HG03354 (cell line): ENCODE results near the gene VRK3.
"Not testable (repeated sequence)": the region's sequence is repeated elsewhere in the genome, so short reads cannot be mapped to it uniquely, and the experiment has no call there.

Source experiments
- ATAC-seq: cut with Tn5 transposase; IDR thresholded peaks from one replicate; pipeline ENCODE4 v1.9.1; 2021; ENCODE audit warnings: mild to moderate bottlenecking; ENCODE audit not compliant: unreplicated experiment, poor library complexity, severe bottlenecking

VRK3 gene

DNA sequence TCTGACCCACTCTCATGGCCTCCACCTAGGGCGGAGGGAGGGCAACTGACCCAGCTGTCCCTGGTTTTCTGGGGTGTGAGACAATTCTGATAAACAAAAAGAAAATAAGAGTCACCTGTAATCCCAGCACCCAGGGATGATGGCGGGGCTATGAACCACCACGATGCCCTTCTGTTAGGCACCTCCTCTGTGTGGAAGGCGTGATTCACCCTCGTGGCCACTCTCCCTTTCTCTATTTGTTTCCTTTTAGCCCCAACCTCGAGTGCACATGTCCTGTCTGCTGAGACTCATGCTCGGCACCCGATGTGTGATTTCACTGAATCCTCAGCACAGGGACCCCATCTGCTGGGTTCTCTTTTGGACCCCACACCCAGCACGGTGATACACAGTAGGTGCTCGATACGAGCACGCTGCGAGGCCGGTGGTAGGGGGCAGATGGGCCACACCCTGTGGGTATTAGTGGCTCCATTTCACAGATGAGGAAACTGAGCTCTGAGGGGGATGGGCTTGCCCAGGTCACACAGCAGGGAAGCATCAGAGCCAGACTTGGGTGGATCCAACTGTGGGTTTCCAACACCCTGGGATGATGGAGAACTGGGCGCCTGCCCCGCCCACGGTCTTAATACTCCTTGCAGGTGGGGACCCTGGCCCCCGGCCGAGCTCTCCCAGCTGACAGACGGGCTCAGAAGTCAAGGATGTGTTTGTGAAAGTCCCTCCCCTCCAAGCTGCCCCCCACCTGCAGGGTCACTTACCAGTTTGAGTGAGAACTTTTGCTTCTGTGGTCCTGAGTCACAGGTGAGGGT lies 24.9 kb downstream of the VRK3 start:
- ATAC-seq, result no peak

DNA sequence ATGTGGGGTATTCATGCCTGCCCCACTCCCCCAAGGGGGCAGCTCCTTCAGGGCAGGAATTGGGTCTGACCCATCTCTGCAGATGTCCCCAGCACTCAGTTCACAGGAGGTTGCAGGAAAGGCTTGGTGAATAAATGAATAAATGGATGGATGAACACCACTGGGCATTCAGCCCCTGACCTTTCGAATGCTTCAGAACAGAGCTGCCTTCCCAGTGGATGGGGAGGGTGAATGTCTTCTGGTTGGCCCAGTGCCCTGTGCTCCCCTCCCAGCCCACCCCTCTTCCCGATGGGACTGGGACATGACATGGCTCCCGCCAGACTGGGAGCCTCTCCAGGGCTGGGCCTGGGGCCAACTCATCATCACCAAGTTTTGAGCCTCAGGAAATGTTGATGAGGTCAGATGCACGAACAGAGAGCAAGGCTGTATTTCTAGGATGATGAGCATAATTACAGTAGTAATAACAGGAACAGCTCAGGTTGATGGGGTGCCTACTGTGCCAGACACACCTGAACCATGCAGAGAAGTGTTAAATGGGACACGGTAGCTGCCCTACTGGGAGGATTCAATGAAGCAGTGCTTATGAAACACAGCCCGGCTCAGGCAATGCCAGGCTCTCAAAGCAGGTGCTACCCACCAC lies 25.7 kb downstream of the VRK3 start:
- ATAC-seq, result no peak

DNA sequence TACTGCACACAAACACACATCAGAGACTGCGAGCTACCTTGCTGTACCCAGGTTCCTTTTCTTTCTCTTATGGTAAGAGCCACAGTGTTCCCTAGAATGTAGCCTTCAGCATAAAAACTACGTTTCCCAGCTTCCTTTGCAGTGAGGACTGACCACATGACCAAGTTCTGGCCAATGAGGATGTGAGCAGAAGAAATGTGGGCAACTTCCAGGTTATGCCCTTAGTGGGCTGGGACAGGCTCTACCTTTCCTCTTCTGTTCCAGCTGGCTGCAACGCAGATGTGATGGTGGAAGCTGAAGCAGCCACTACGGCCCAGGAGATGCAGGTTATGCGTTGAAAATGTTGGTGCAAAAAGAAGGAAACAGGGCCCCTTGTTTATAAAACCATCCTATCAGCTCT lies 27.5 kb downstream of the VRK3 start:
- ATAC-seq, result no peak

- no peak for ATAC-seq
These were observed 36.7 kb downstream of the VRK3 start for GRCh38 chr19:49988433-49988832.

DNA sequence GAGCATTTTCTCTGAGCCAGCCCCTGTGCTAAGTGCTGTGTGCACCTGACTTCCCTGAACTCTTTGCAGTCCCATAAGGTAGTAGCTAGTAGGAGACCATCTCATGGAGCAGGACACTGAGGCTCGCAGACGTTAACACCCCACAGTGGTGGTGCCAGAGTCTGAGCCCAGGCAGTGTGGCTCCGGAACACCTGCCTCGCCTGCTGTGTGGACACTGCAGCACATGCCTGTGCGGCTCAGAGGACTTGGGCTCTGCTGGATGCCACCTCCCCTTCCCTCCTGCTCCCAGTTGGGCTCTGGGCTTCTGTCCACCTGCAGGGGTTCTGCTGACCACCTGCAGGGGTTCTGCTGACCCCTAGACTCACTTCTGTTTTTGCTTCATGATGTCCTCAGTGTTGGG lies 37.2 kb downstream of the VRK3 start:
- no peak for ATAC-seq

GRCh38 chr19:49987159-49987698 lies 37.9 kb downstream of the VRK3 start:
- ATAC-seq, result no peak

DNA sequence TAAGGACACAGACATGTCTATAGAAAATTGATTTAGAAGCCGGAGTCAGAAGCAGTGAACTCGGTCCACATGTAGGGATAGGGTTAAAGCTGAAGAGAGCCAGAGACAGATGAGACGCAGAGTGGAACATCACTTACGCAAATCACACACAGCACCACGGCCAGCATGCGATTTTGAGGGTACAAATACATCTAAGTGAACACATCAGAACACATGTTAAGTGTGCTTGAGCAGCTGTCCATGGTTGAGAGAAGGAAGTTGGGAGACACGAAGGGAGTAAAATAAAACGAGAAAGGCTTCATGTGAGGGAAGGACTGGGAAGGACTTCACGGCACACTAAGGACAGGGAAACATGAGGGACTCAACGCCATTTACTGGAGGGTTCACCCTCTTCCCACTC lies 38.8 kb downstream of the VRK3 start:
- no peak for ATAC-seq

GRCh38 chr19:49985871-49986270 lies 39.3 kb downstream of the VRK3 start:
- ATAC-seq, result no peak

- ATAC-seq, result no peak
These were observed 40.7 kb downstream of the VRK3 start for GRCh38 chr19:49984491-49984890.

- ATAC-seq, result no peak
These were observed 41.4 kb downstream of the VRK3 start for GRCh38 chr19:49983645-49984229.

DNA sequence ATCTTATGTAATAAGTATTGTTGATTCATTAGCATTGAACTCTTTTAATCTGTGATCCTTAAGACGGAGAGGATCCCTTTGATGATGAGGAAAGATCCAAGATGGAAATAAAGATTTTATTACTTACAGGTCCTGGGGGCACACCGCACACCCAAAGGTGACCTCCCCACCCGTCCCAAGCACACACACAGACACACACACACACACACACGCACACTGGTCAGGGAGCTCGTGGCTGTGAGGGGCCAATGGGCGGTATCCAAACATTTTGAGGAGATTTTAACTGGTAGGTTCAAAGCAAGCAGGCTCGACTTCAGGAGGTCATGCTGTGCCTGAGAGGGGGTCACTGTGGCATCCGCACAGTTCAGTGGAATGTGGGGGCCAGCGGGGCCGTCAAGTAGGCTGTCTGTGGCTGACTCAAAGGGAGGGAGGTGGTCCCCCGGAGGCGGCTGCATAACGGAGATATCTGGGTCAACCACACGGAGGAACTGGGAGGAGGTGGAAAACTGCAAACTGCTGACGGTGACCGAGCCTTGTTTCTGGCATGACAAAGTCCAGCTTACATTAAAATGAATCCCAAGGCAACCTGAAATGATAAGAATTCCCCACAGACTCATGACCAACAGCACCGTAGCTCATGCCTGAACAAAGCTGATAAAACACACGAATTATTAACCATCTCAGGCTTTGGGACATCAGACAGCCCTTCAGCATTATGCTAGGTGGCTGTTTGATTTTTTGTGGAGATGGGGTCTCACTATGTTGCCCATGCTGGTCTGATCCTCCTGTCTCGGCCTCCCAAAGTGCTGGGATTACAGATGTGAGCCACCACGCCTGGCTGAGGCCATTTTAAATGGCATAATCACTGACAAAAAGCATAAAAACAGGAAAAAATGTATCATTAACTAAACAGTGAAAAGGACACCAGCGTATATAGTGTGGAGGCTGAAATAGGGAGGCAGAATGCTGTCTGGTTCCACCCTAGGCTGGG lies 43.3 kb downstream of the VRK3 start:
- ATAC-seq, result no peak

DNA sequence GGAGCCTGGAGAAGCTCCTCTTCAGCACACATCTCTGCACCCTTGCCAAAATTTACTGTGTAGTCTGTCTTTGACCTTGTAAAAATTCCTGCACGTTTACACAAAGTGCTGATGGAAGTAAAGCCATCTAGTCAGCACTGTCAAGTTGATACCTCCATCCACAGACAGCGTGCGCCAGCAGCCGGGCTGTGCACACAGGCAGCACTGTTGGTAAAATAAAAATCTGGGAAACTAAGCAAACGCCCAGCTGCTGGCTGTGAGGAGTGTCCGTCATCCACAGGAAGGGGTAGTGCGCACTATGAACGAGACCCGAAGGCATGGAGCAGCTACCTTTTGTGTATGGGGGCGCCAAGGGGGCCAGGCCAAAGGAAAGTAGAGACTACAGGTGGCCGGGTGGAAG lies 46.8 kb downstream of the VRK3 start:
- ATAC-seq, result no peak

DNA sequence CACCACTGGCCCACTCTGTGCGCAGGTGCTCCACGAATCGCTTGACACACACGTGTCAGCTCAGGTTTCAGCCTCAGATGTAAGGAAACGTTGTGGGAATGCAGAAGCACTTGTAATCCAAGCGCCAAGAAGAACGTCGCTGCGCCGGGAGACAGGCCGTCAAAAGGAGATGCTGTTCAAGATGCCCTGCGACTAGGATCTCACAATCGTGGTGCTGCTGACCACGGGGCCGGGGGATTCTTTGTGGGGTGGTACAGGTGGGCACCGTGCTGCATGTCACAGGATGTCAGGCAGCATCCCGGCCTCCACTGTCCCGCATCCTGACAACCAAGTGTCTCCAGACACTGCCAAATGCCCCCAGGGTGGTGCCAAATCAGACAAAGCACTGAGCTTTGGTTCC lies 47.3 kb downstream of the VRK3 start:
- ATAC-seq, result no peak

DNA sequence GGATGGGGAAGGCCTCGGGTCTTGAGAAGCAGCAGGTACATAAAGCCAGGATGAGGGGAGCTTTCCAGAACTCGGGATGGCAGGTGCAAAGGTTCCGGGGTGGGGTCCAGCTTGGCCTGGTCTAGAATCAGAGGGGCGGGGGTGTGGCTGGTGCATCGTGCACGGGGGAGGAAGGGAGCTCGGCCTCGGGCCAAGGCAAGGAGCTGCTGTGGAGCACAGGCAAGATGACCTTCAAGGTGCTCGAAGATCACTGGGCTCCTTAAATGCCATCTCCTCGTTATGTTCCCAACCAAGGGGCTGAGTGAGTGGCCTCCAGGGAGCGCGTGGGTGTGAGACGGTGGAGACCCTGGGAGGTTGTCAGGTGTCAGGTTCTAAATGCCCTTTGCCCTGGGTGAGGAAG lies 48.1 kb downstream of the VRK3 start:
- ATAC-seq, result no peak

- no peak for ATAC-seq
These were observed 48.7 kb downstream of the VRK3 start for GRCh38 chr19:49976496-49976895.

GRCh38 chr19:49975051-49975450 lies 50.1 kb downstream of the VRK3 start:
- no peak for ATAC-seq

DNA sequence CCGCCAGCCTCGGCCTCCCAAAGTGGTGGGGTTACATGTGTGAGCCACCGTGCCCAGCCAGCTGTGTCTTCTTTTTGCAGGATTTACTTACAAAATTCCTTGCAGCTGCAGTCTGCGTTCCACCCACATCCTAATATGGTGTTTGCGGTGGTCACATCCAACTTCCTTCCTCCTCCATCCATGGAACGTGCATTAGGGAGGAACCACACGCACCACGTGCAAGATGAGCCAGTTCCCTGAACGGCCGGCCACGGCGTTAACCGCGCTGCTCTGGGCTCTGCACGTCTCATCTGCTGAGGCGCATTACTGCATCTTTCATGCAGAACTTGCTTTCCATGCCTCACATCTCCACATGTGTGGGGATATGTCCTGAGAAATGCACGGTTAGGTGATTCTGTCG lies 51.2 kb downstream of the VRK3 start:
- no peak for ATAC-seq

- no peak for ATAC-seq
These were observed 52.3 kb downstream of the VRK3 start for GRCh38 chr19:49972841-49973240.

DNA sequence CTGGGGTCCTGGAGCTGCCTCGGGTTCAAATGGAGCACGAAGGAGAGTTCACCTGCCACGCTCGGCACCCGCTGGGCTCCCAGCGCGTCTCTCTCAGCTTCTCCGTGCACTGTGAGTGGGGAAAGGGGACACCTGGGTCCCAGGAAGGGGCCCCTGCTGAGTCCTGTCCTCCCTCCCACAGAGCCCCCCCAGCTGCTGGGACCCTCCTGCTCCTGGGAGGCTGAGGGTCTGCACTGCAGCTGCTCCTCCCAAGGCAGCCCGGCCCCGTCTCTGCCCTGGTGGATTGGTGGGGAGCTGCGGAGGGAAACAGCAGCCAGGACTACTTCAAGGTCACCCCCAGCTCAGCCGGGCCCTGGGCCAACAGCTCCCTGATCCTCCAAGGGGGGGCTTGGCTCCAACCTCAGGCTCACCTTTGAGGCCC lies 53.2 kb downstream of the VRK3 start:
- ATAC-seq, result no peak

DNA sequence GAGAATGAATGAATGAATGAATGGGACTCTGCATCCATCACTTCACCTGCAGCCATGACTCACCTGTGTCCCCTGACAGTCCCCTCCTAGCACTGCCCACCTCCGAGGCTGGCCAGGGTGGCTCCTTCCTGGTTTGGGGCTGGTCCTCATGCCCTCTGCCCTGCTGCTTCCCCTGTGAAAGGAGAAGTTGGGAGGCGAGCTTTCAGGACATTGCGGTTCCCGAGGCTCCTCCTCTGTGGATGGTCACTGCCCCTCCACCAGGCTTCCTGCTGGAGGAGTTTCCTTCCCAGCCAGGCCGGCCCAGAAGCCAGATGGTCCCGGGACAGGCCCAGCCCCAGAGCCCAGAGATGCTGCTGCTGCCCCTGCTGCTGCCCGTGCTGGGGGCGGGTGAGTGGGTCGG lies 55.8 kb downstream of the VRK3 start:
- not testable (repeated sequence) for ATAC-seq
